Measurements from ENCODE around the gene NELL1. TPM values are rescaled to one million over a fixed set of nuclear protein-coding genes. Genes with fewer than 3 reads are reported as not detected.

NELL1 gene
- total RNA-seq, 1 experiment from 2014 or later, result not detected

GRCh38 chr11:20647976-20648565, 21.3 kb upstream of the NELL1 start:
- in situ Hi-C loops (cut with HindIII; ENCODE audit: low pct_unique_long_range_greater_than_20kb, low sequenced_read_pairs) (no loop called here), intact Hi-C loops (cut with micrococcal nuclease; ENCODE audit: unreplicated experiment) (loop anchor here (2.0 to 5.0 kb wide), 2 partner anchors 865 to 1504 kb away; no protein-coding TSS in a partner anchor)
- Histone ChIP-seq H3K4me1 (ENCODE audit: control insufficient read depth, insufficient read depth, low read length) (no peaks in the 10 kb centered on the region; the same call in 1 of the 2 replicates), H3K36me3 (ENCODE audit: control insufficient read depth, insufficient read depth, low read length) (no peaks in the 10 kb centered on the region), H3K4me3 (ENCODE audit: low read depth in 2 of 2, low read length in 2 of 2) (no peak overlapping the region), H3K27me3 (ENCODE audit: control insufficient read depth, insufficient read depth, low read length) (peaks cover 4% of the 10 kb centered on the region), H3K9me3 (ENCODE audit: control insufficient read depth, insufficient read depth, low read depth, low read length) (no peaks in the 10 kb centered on the region), H3K27ac (ENCODE audit: low read length) (no peak overlapping the region)
- TF ChIP-seq SIN3A (IDR thresholded peaks at IDR 0.05; ENCODE audit: borderline replicate concordance, insufficient read depth, low read depth, low read length), result no peak
- no peak for TF ChIP-seq REST (IDR thresholded peaks at IDR 0.05; ENCODE audit: insufficient read depth in 1 of 2, low read depth in 2 of 2, low read length in 1 of 2)
- peak; percentile 88 for TF ChIP-seq CTCF (IDR thresholded peaks at IDR 0.05)
- DNase-seq (ENCODE audit: low read depth, low spot score), result peak; percentile 51
- no TSS peak for BruUV-seq (replicated peaks)
- ATAC-seq, result peak; percentile 82
- CTCF ChIA-PET, result no interaction called here
- POLR2A ChIA-PET, result no interaction called here

GRCh38 chr11:20652150-20652806, 17.1 kb upstream of the NELL1 start:
- no TSS peak for BruUV-seq (replicated peaks)
- Histone ChIP-seq H3K27ac (ENCODE audit: low read length) (no peak overlapping the region), H3K36me3 (ENCODE audit: control insufficient read depth, insufficient read depth, low read length) (no peaks in the 10 kb centered on the region), H3K27me3 (ENCODE audit: control insufficient read depth, insufficient read depth, low read length) (peaks cover 14% of the 10 kb centered on the region), H3K9me3 (ENCODE audit: control insufficient read depth, insufficient read depth, low read depth, low read length) (no peaks in the 10 kb centered on the region), H3K4me3 (ENCODE audit: low read depth in 2 of 2, low read length in 2 of 2) (no peak overlapping the region), H3K4me1 (ENCODE audit: control insufficient read depth, insufficient read depth, low read length) (no peaks in the 10 kb centered on the region; the same call in 1 of the 2 replicates)
- TF ChIP-seq REST (IDR thresholded peaks at IDR 0.05; ENCODE audit: insufficient read depth in 1 of 2, low read depth in 2 of 2, low read length in 1 of 2), result no peak
- no peak for TF ChIP-seq CTCF (IDR thresholded peaks at IDR 0.05)
- TF ChIP-seq POLR2AphosphoS5 (IDR thresholded peaks at IDR 0.05; ENCODE audit: low read depth, low read length), result no peak
- no peak for TF ChIP-seq SIN3A (IDR thresholded peaks at IDR 0.05; ENCODE audit: borderline replicate concordance, insufficient read depth, low read depth, low read length)
- no peak for TF ChIP-seq TCF7L2 (IDR thresholded peaks at IDR 0.05; ENCODE audit: low read depth, low read length)
- intact Hi-C loops (cut with micrococcal nuclease; ENCODE audit: unreplicated experiment) (no loop called here), in situ Hi-C loops (cut with HindIII; ENCODE audit: low pct_unique_long_range_greater_than_20kb, low sequenced_read_pairs) (no loop called here)
- ChIA-PET POLR2A (no interaction called here), CTCF (no interaction called here)
- ATAC-seq (no peak), DNase-seq (ENCODE audit: low read depth, low spot score) (no peak)
